H54 (cell line): ENCODE measurements around the gene MAPKAP1.

Experiments
- DNase-seq: peaks from one replicate; pipeline ENCODE4 v3.0.0; 2011; ENCODE audit warnings: low spot score, mixed read lengths; ENCODE audit not compliant: insufficient read length
- FAIRE-seq: peaks from 3 replicates; lab custom pipeline; 2011; peaks lifted over from hg19 to GRCh38; lab: Jason Lieb, UNC
- POLR2A ChIP-seq: IDR thresholded peaks from 2 replicates; pipeline ENCODE4 v1.6.1; 2011; ENCODE audit warnings: low read depth, mild to moderate bottlenecking, low read length

The MAPKAP1 gene

GRCh38 chr9:125634040-125634717 is 72.8 kb downstream of the MAPKAP1 start:
- no peak for TF ChIP-seq POLR2A
- DNase-seq, result no peak
- FAIRE-seq, result peak; percentile 75

- no peak for DNase-seq
- FAIRE-seq, result no peak
- TF ChIP-seq POLR2A, result no peak
Observed at GRCh38 chr9:125633116-125633745, 73.8 kb downstream of the MAPKAP1 start.

- FAIRE-seq (peak; percentile 91), DNase-seq (peak; percentile 77)
- TF ChIP-seq POLR2A, result no peak
Observed at GRCh38 chr9:125632321-125633115, 74.5 kb downstream of the MAPKAP1 start.

- peak; percentile 45 for FAIRE-seq
- DNase-seq, result peak; percentile 80
- TF ChIP-seq POLR2A, result no peak
Observed at GRCh38 chr9:125631391-125632085, 75.5 kb downstream of the MAPKAP1 start.

GRCh38 chr9:125630436-125630835 is 76.6 kb downstream of the MAPKAP1 start:
- DNase-seq, result no peak
- TF ChIP-seq POLR2A, result no peak
- FAIRE-seq, result no peak

GRCh38 chr9:125629446-125629845 is 77.6 kb downstream of the MAPKAP1 start:
- DNase-seq, result no peak
- TF ChIP-seq POLR2A, result no peak
- FAIRE-seq, result no peak

- DNase-seq (no peak), FAIRE-seq (peak; percentile 11)
- no peak for TF ChIP-seq POLR2A
Observed at GRCh38 chr9:125626187-125626586, 80.8 kb downstream of the MAPKAP1 start.

GRCh38 chr9:125621170-125621569 is 85.8 kb downstream of the MAPKAP1 start:
- FAIRE-seq, result no peak
- TF ChIP-seq POLR2A, result no peak

GRCh38 chr9:125620216-125620615 is 86.8 kb downstream of the MAPKAP1 start:
- TF ChIP-seq POLR2A, result no peak
- FAIRE-seq, result peak; percentile 78
- DNase-seq, result no peak

More at GRCh38 chr9:125621170-125621569, 85.8 kb downstream of the MAPKAP1 start:
- DNase-seq, result no peak

- DNase-seq (no peak), FAIRE-seq (no peak)
- no peak for TF ChIP-seq POLR2A
Observed at GRCh38 chr9:125617087-125617486, 89.9 kb downstream of the MAPKAP1 start.

GRCh38 chr9:125613141-125613540 is 93.9 kb downstream of the MAPKAP1 start:
- FAIRE-seq, result no peak
- no peak for TF ChIP-seq POLR2A
- no peak for DNase-seq

- no peak for FAIRE-seq
- TF ChIP-seq POLR2A, result no peak
Observed at GRCh38 chr9:125612616-125613015, 94.4 kb downstream of the MAPKAP1 start.

GRCh38 chr9:125611121-125611765 is 95.8 kb downstream of the MAPKAP1 start:
- DNase-seq (no peak), FAIRE-seq (peak; percentile 23)
- TF ChIP-seq POLR2A, result no peak

More at GRCh38 chr9:125612616-125613015, 94.4 kb downstream of the MAPKAP1 start:
- DNase-seq, result no peak
